Stimulated activated CD4-positive, alpha-beta T cell treated with anti-CD3 and anti-CD28 coated beads, TNF-alpha, amount 100 ng/mL, for 4 hours (primary cell): ENCODE data around the gene PTCD2.
A peak's percentile ranks its signal among the peaks of the same experiment; 100 is the strongest.

Experiments
- DNase-seq, 3 experiments: peaks; one replicate each; pipeline ENCODE4 v3.0.0-alpha.2; 2020; ENCODE audit warnings: low read depth in 3 of 3

The PTCD2 gene

GRCh38 chr5:72319976-72320752 is at the start of gene PTCD2, which contains the start of gene MRPS27:
Gene PTCD2, plus strand, starts transcription at chr5:72320373. Its CDS starts 10 bp downstream, at chr5:72320383.
Gene MRPS27, minus strand, starts transcription at chr5:72320240. Its CDS starts 19 bp downstream, at chr5:72320221.
- DNase-seq, result peak; percentile 73 to 90 (median 89)

GRCh38 chr5:72271702-72272101 is 48.5 kb upstream of the PTCD2 start:
- no peak for DNase-seq

- no peak for DNase-seq
These were observed 47.8 kb upstream of the PTCD2 start for GRCh38 chr5:72272398-72272797.

- no peak for DNase-seq
These were observed 46.6 kb upstream of the PTCD2 start for GRCh38 chr5:72273547-72273946.

- no peak for DNase-seq
These were observed 43.9 kb upstream of the PTCD2 start for GRCh38 chr5:72276219-72276752.

GRCh38 chr5:72280581-72281069 is 39.5 kb upstream of the PTCD2 start:
- no peak for DNase-seq

- no peak for DNase-seq
These were observed 38.8 kb upstream of the PTCD2 start for GRCh38 chr5:72281430-72281763.

GRCh38 chr5:72281764-72282499 is 38.2 kb upstream of the PTCD2 start:
- no peak for DNase-seq

GRCh38 chr5:72282878-72283277 is 37.3 kb upstream of the PTCD2 start:
- no peak for DNase-seq

GRCh38 chr5:72283358-72283757 is 36.8 kb upstream of the PTCD2 start:
- no peak for DNase-seq

- no peak for DNase-seq
These were observed 35.4 kb upstream of the PTCD2 start for GRCh38 chr5:72284559-72285423.

GRCh38 chr5:72285424-72285821 is 34.8 kb upstream of the PTCD2 start:
- no peak for DNase-seq

GRCh38 chr5:72286798-72287197 is 33.4 kb upstream of the PTCD2 start:
- no peak for DNase-seq

GRCh38 chr5:72288924-72289323 is 31.2 kb upstream of the PTCD2 start:
- no peak for DNase-seq

GRCh38 chr5:72290356-72291133 is 29.6 kb upstream of the PTCD2 start:
- DNase-seq, result no peak

GRCh38 chr5:72291601-72292000 is 28.6 kb upstream of the PTCD2 start:
- no peak for DNase-seq

GRCh38 chr5:72292411-72292810 is 27.8 kb upstream of the PTCD2 start:
- DNase-seq, result no peak

GRCh38 chr5:72293495-72294055 is 26.6 kb upstream of the PTCD2 start:
- no peak for DNase-seq

- DNase-seq, result no peak
These were observed 25.7 kb upstream of the PTCD2 start for GRCh38 chr5:72294473-72294872.

GRCh38 chr5:72295539-72295938 is 24.6 kb upstream of the PTCD2 start:
- DNase-seq, result no peak

GRCh38 chr5:72296256-72296655 is 23.9 kb upstream of the PTCD2 start:
- DNase-seq, result no peak
